ENCODE results near the gene MYO5A.

DNA sequence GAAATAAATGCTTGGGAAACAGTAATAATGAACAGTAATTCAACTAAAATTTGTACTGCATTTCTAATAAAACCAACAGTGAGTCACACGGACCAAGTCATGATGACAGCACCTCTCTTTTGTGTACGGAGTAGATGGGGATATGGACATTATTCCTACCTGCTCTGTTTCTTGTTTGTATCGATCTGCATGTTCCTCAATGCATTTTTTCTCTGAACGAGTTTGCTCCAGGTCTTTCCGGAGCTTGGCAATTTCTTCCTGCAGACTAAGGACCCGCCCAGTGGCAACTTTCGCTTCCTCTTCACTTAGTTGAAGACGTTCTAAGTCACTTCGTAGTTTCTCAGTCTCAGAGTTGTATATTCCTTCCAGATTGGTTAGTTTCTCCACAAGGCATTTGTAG, 158.7 kb downstream of the MYO5A start:
- TF ChIP-seq POLR2A (IDR thresholded peaks at IDR 0.05; ENCODE audit: low read length) (no peak), GATA1 (IDR thresholded peaks at IDR 0.05; ENCODE audit: low read depth, low read length) (no peak)

Measured in erythroblast (primary cell).